Neural progenitor cell (in vitro differentiated cells): ENCODE measurements around the gene PSMD8. TPM values are rescaled to one million over a fixed set of nuclear protein-coding genes. Genes with fewer than 3 reads are reported as not detected.
"Not testable (repeated sequence)": the region's sequence is repeated elsewhere in the genome, so short reads cannot be mapped to it uniquely, and the experiment has no call there.

Experiments used
- DNase-seq: peaks from one replicate; pipeline ENCODE4 v3.0.0-alpha.2; 2016; ENCODE audit warnings: low spot score
- H2AFZ ChIP-seq: fragments of 200-600 bp; sonication (generic); replicated peaks from 2 replicates; pipeline ENCODE4 v1.6.1; 2016; ENCODE audit warnings: antibody characterized with exemption
- H3F3A ChIP-seq: fragments of 200-600 bp; sonication (generic); 2 replicates; pipeline ENCODE4 v1.6.1; 2016; ENCODE audit warnings: antibody characterized with exemption, low read depth
- H3K27ac ChIP-seq: fragments of 200-600 bp; sonication (generic); 2 replicates; pipeline ENCODE4 v1.5.1; 2016; ENCODE audit warnings: mild to moderate bottlenecking
- H3K27me3 ChIP-seq: fragments of 200-600 bp; sonication (generic); 2 replicates; pipeline ENCODE4 v1.6.1; 2016; ENCODE audit warnings: mild to moderate bottlenecking, moderate library complexity
- H3K36me3 ChIP-seq: fragments of 200-600 bp; sonication (generic); 2 replicates; pipeline ENCODE4 v1.5.1; 2016
- H3K4me1 ChIP-seq: fragments of 200-600 bp; sonication (generic); 2 replicates; pipeline ENCODE4 v1.6.1; 2016; ENCODE audit warnings: mixed run types
- H3K4me2 ChIP-seq: fragments of 200-600 bp; sonication (generic); 2 replicates; pipeline ENCODE4 v1.6.1; 2016
- H3K4me3 ChIP-seq: fragments of 200-600 bp; sonication (generic); 2 replicates; pipeline ENCODE4 v1.5.1; 2016
- H3K79me2 ChIP-seq: fragments of 200-600 bp; sonication (generic); 2 replicates; pipeline ENCODE4 v1.6.1; 2016; ENCODE audit warnings: low read depth
- H3K9ac ChIP-seq: fragments of 200-600 bp; sonication (generic); 2 replicates; pipeline ENCODE4 v1.6.1; 2016
- H3K9me3 ChIP-seq: fragments of 200-600 bp; sonication (generic); 2 replicates; pipeline ENCODE4 v1.5.1; 2016; ENCODE audit warnings: low read depth
- H4K20me1 ChIP-seq: fragments of 200-600 bp; sonication (generic); 2 replicates; pipeline ENCODE4 v1.6.1; 2016; ENCODE audit warnings: low read depth
- H3K27ac Mint-ChIP-seq: 3 replicates; pipeline ENCODE4 v1.8.0; 2021; ENCODE audit warnings: mixed read lengths
- H3K27me3 Mint-ChIP-seq: 2 replicates; pipeline ENCODE4 v1.8.0; 2022; ENCODE audit warnings: low read depth, mild to moderate bottlenecking, inconsistent platforms, moderate library complexity, mixed read lengths; ENCODE audit not compliant: insufficient read depth
- H3K36me3 Mint-ChIP-seq: 3 replicates; pipeline ENCODE4 v1.8.0; 2021; ENCODE audit warnings: mixed read lengths
- H3K4me1 Mint-ChIP-seq: 3 replicates; pipeline ENCODE4 v1.8.0; 2021; ENCODE audit warnings: mixed read lengths
- H3K4me3 Mint-ChIP-seq: 3 replicates; pipeline ENCODE4 v1.8.0; 2021; ENCODE audit warnings: mild to moderate bottlenecking, moderate library complexity, mixed read lengths
- H3K9me3 Mint-ChIP-seq: 3 replicates; pipeline ENCODE4 v1.8.0; 2020; ENCODE audit warnings: mixed read lengths
- CTCF ChIP-seq: fragments of 200-600 bp; sonication (generic); IDR thresholded peaks from 2 replicates; pipeline ENCODE4 v1.5.1; 2017; ENCODE audit warnings: antibody characterized with exemption, mild to moderate bottlenecking
- EZH2 ChIP-seq: fragments of 200-600 bp; sonication (generic); IDR thresholded peaks from 2 replicates; pipeline ENCODE4 v1.6.1; 2017; ENCODE audit warnings: antibody characterized with exemption, mild to moderate bottlenecking, moderate library complexity
- EZH2phosphoT487 ChIP-seq: fragments of 200-600 bp; sonication (generic); IDR thresholded peaks from 2 replicates; pipeline ENCODE4 v1.6.1; 2017; ENCODE audit warnings: antibody characterized with exemption
- total RNA-seq: library from RNA; depleted of rRNA; stranded (reverse); fragments of >200 nt; gene quantifications from 2 replicates; pipeline ENCODE4 v1.2.3, GENCODE V29; 2015; ENCODE audit warnings: low replicate concordance

Gene PSMD8
- total RNA-seq, 1 donor from 2014 or later: 119 TPM

- no peaks in the 10 kb centered on the region for H3K36me3 ChIP-seq
- H3K27ac Mint-ChIP-seq: peak within 1 kb of the TSS; percentile 57
- H3K27ac ChIP-seq: no peak within 1 kb of the TSS
- no peak within 1 kb of the TSS for H3K4me3 ChIP-seq
- no peak within 1 kb of the TSS for H3K9ac ChIP-seq
- no peaks in the 10 kb centered on the region for H3K36me3 Mint-ChIP-seq
- peaks cover 10% of the 10 kb centered on the region for H3K4me1 ChIP-seq
- no peak for DNase-seq
- TF ChIP-seq EZH2 (no peak), EZH2phosphoT487 (no peak), CTCF (no peak)
- H3K4me2 ChIP-seq: peak within 1 kb of the TSS; percentile 23
- no peaks in the 10 kb centered on the region for H3K9me3 ChIP-seq
- H3K4me3 Mint-ChIP-seq: peak within 1 kb of the TSS; percentile 53
- peaks cover 12% of the 10 kb centered on the region for H3K4me1 Mint-ChIP-seq
- no peaks in the 10 kb centered on the region for H3K79me2 ChIP-seq
- peak within 1 kb of the TSS; percentile 80 for H2AFZ ChIP-seq
- H4K20me1 ChIP-seq: no peaks in the 10 kb centered on the region
- H3K27me3 Mint-ChIP-seq: peaks cover 8% of the 10 kb centered on the region
- no peaks in the 10 kb centered on the region for H3K27me3 ChIP-seq
- no peaks in the 10 kb centered on the region for H3K9me3 Mint-ChIP-seq
- H3F3A ChIP-seq: peaks cover 14% of the 10 kb centered on the region
These were observed 51.6 kb downstream of the PSMD8 start, which contains the start of gene RASGRP4 for GRCh38 chr19:38425810-38426466. Gene RASGRP4 (minus strand): TSS chr19:38426219. CDS start chr19:38426091, 128 bp downstream.

GRCh38 chr19:38427035-38427677, 52.8 kb downstream of the PSMD8 start:
- H3K27ac ChIP-seq, H3K27ac Mint-ChIP-seq, DNase-seq, H3K9me3 Mint-ChIP-seq, H3K36me3 Mint-ChIP-seq, H4K20me1 ChIP-seq, H3K4me1 ChIP-seq, H3K4me3 ChIP-seq, H3K27me3 ChIP-seq, H3K4me2 ChIP-seq, H3K27me3 Mint-ChIP-seq, H3K36me3 ChIP-seq, H3K9me3 ChIP-seq, H2AFZ ChIP-seq, H3K9ac ChIP-seq, H3K79me2 ChIP-seq: not testable (repeated sequence)
- peak overlapping the region; percentile 4 for H3K4me3 Mint-ChIP-seq
- H3F3A ChIP-seq: peaks cover 23% of the 10 kb centered on the region
- peaks cover 12% of the 10 kb centered on the region for H3K4me1 Mint-ChIP-seq

- Mint-ChIP-seq H3K27ac (no peak overlapping the region), H3K4me3 (no peak overlapping the region), H3K9me3 (no peaks in the 10 kb centered on the region), H3K36me3 (no peaks in the 10 kb centered on the region), H3K4me1 (peaks cover 17% of the 10 kb centered on the region), H3K27me3 (peaks cover 12% of the 10 kb centered on the region)
- no peak overlapping the region for H3K4me3 ChIP-seq
- H3K27ac ChIP-seq: no peak overlapping the region
- no peaks in the 10 kb centered on the region for H3K27me3 ChIP-seq
- TF ChIP-seq EZH2 (no peak), EZH2phosphoT487 (no peak)
- H3K4me2 ChIP-seq: no peak overlapping the region
- DNase-seq: no peak
- no peaks in the 10 kb centered on the region for H3K9me3 ChIP-seq
- H3K9ac ChIP-seq: no peak overlapping the region
- H3F3A ChIP-seq: peaks cover 29% of the 10 kb centered on the region
- peaks cover 16% of the 10 kb centered on the region for H3K4me1 ChIP-seq
- no peaks in the 10 kb centered on the region for H3K36me3 ChIP-seq
- H2AFZ ChIP-seq: no peak overlapping the region
- H3K79me2 ChIP-seq: no peaks in the 10 kb centered on the region
- H4K20me1 ChIP-seq: no peaks in the 10 kb centered on the region
These were observed 54.9 kb downstream of the PSMD8 start for GRCh38 chr19:38429055-38429810.

- Mint-ChIP-seq H3K36me3 (no peaks in the 10 kb centered on the region), H3K27me3 (peaks cover 13% of the 10 kb centered on the region), H3K4me3 (no peak overlapping the region), H3K27ac (no peak overlapping the region), H3K9me3 (no peaks in the 10 kb centered on the region), H3K4me1 (peaks cover 21% of the 10 kb centered on the region)
- TF ChIP-seq EZH2phosphoT487: no peak
- TF ChIP-seq CTCF: no peak
- no peak for TF ChIP-seq EZH2
- H3K27me3 ChIP-seq: no peaks in the 10 kb centered on the region
- no peak overlapping the region for H3K27ac ChIP-seq
- no peaks in the 10 kb centered on the region for H3K9me3 ChIP-seq
- no peaks in the 10 kb centered on the region for H4K20me1 ChIP-seq
- no peaks in the 10 kb centered on the region for H3K36me3 ChIP-seq
- H2AFZ ChIP-seq: no peak overlapping the region
- no peak for DNase-seq
- no peak overlapping the region for H3K9ac ChIP-seq
- no peaks in the 10 kb centered on the region for H3K79me2 ChIP-seq
- peaks cover 34% of the 10 kb centered on the region for H3F3A ChIP-seq
- no peak overlapping the region for H3K4me3 ChIP-seq
- peaks cover 21% of the 10 kb centered on the region for H3K4me1 ChIP-seq
- no peak overlapping the region for H3K4me2 ChIP-seq
These were observed 55.4 kb downstream of the PSMD8 start for GRCh38 chr19:38429811-38430156.
